Suprapubic skin (tissue), 4 donors: Measurements from ENCODE around the gene STIM2.

ENCODE experiments used
- POLR2A ChIP-seq, 2 donors: fragments of 450-650 bp; IDR thresholded peaks; one replicate each; pipeline ENCODE4 v1.6.1; 2017; ENCODE audit warnings: antibody characterized with exemption in 2 of 2, mild to moderate bottlenecking in 2 of 2, moderate library complexity in 2 of 2
- POLR2AphosphoS5 ChIP-seq, 3 donors: sonication (generic); formaldehyde crosslinking; IDR thresholded peaks; one replicate each; pipeline ENCODE4 v1.6.1; 2017; ENCODE audit warnings: antibody characterized with exemption in 3 of 3
- TF ChIP-seq, protein P1 (sequence below), 2 donors: fragments of 200-600 bp in 1 of 2; fragments of 450-650 bp in 1 of 2; sonication (generic) in 1 of 2; IDR thresholded peaks; one replicate each; pipeline ENCODE4 v1.5.1; 2016 to 2019; ENCODE audit warnings: antibody characterized with exemption in 2 of 2, mild to moderate bottlenecking in 1 of 2, moderate library complexity in 1 of 2

DNA sequence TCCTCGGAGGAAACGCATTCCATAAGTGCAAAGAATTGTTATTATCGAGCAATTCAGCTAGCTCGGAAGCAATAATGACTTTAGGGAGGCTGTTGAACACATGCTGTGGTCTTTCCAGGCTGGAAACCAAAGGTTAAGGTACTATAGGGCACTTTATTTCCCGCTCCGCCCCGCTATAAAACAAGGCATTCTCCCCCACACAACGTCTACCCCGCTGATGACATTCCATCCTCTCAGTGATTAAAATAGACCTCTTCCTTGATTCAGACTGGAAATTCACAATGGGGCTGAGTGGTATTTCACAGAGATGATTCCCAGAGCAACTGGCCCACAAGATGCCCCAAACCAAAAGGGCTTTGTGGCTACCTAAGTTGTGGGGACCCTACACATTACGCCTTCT, 196.4 kb downstream of the STIM2 start:
- TF ChIP-seq, protein P1, sequence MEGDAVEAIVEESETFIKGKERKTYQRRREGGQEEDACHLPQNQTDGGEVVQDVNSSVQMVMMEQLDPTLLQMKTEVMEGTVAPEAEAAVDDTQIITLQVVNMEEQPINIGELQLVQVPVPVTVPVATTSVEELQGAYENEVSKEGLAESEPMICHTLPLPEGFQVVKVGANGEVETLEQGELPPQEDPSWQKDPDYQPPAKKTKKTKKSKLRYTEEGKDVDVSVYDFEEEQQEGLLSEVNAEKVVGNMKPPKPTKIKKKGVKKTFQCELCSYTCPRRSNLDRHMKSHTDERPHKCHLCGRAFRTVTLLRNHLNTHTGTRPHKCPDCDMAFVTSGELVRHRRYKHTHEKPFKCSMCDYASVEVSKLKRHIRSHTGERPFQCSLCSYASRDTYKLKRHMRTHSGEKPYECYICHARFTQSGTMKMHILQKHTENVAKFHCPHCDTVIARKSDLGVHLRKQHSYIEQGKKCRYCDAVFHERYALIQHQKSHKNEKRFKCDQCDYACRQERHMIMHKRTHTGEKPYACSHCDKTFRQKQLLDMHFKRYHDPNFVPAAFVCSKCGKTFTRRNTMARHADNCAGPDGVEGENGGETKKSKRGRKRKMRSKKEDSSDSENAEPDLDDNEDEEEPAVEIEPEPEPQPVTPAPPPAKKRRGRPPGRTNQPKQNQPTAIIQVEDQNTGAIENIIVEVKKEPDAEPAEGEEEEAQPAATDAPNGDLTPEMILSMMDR (IDR thresholded peaks at IDR 0.05) = no peak
- TF ChIP-seq POLR2A (IDR thresholded peaks at IDR 0.05) = no peak
- TF ChIP-seq POLR2AphosphoS5 (IDR thresholded peaks at IDR 0.05) = no peak
